Epithelial cell of esophagus (primary cell): ENCODE data around the gene SHC1.

Source experiments
- DNase-seq: peaks from one replicate; pipeline ENCODE4 v3.0.0; 2010; ENCODE audit warnings: low read depth
- H3K4me3 ChIP-seq: 2 replicates; pipeline ENCODE4 v1.5.1; 2011; ENCODE audit warnings: mild to moderate bottlenecking, low read length, control low read depth
- CTCF ChIP-seq: IDR thresholded peaks from 2 replicates; pipeline ENCODE4 v1.5.1; 2011; ENCODE audit warnings: low read depth, mild to moderate bottlenecking, low read length, control low read depth, inconsistent platforms; ENCODE audit not compliant: insufficient read depth; ENCODE audit errors: missing control alignments

Gene SHC1

GRCh38 chr1:154969246-154969645 lies 1.3 kb downstream of the SHC1 start:
- no peak for DNase-seq
- H3K4me3 ChIP-seq: peak overlapping the region; percentile 96
- TF ChIP-seq CTCF: no peak

GRCh38 chr1:154968731-154969130 lies 1.8 kb downstream of the SHC1 start:
- H3K4me3 ChIP-seq: peak overlapping the region; percentile 96
- no peak for DNase-seq
- no peak for TF ChIP-seq CTCF

- no peak for TF ChIP-seq CTCF
- no peak for DNase-seq
- peak overlapping the region; percentile 96 for H3K4me3 ChIP-seq
Observed at GRCh38 chr1:154967331-154967950, 3.1 kb downstream of the SHC1 start.

- DNase-seq: no peak
- no peak overlapping the region for H3K4me3 ChIP-seq
- no peak for TF ChIP-seq CTCF
Observed at GRCh38 chr1:154966111-154966510, 4.4 kb downstream of the SHC1 start.

- no peak overlapping the region for H3K4me3 ChIP-seq
- no peak for TF ChIP-seq CTCF
- DNase-seq: no peak
Observed at GRCh38 chr1:154964359-154964758, 6.2 kb downstream of the SHC1 start.

- no peak overlapping the region for H3K4me3 ChIP-seq
- DNase-seq: no peak
- TF ChIP-seq CTCF: no peak
Observed at GRCh38 chr1:154963643-154964042, 6.9 kb downstream of the SHC1 start.

- no peak for TF ChIP-seq CTCF
- DNase-seq: no peak
- H3K4me3 ChIP-seq: peak overlapping the region; percentile 64
Observed at GRCh38 chr1:154962795-154963330, 7.7 kb downstream of the SHC1 start.
